ENCODE data around the gene OSBPL2.
A peak's percentile ranks its signal among the peaks of the same experiment; 100 is the strongest.

The OSBPL2 gene

DNA sequence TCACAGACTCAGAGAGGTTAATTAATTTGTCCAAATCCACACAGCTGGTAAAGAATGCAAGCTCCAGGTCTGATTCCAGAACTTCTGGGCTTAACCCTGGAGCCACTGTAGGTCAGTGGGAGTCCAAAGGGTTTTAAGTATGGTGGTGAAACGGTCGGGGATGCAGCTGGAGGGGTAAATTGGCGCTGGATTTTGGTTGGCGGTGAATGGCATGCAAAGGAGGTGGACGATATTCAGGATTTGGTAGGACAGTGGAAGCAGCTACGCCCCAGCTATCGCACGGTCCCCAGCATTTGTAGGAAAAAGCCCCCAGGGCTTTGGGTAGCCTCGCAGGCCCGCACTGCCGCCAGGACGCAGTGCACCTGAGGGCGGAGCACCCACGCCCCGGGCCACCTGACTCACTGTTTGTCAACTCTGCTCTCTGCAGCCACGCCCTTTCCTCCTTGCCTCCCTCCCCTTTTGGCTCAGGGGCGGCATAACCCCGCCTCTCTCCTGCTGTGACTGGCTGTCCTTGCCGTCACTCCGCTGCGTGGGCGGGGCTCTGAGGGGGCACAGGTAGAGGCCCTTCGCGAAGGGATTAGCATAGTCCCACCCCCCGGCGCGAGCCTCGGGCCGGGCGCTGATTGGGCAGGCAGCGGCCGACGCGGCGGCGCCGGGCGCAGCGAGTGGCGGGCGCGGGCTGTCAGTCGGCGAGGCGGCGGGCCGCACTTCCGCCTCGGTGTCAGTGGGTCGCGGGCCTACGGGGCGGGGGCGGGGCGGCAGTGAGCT, at the start of gene OSBPL2:
TSS of gene OSBPL2 (plus strand) at position 721 of the 768 bp plus-strand sequence. CDS start 17,664 bp downstream, outside the sequence.
- DNase-seq, result peak; percentile 98

DNA sequence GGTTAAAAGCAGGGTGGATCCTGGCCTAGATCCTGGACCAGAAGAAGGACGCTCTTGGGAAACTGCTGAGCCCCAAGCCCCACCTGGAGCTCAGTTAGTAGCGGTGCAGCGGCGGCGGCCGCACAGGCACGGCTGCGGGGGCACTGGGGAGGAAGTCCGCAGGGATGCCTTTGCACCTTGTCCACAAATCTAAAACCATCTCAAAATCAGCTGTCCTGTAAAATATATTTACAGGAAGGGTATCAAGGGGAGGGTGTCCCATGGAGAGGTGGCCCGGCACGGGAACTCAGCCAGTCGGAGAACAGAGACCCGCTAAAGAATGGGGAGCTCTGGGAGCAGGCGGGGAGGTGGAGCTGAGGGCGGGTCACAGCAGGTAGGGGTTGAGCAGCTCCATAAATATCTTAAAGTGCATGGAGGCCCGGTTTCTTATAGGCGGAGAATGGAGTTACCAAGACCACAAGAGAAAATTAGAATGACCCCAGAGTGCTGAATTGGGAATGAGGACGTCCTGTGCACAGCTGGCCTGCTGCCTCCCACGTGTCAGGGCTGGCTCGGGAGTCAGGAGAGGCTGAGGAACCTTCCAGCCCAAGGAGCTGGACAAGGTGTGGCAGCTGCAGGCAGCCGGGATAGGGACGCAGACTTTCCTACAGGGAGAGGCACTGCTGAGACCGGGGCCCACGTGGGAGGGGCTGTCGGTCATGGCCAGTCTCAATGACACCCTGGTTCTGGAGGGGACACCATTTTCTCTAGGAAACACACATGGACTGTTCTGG, 47.5 kb upstream of the OSBPL2 start:
- no peak for DNase-seq

DNA sequence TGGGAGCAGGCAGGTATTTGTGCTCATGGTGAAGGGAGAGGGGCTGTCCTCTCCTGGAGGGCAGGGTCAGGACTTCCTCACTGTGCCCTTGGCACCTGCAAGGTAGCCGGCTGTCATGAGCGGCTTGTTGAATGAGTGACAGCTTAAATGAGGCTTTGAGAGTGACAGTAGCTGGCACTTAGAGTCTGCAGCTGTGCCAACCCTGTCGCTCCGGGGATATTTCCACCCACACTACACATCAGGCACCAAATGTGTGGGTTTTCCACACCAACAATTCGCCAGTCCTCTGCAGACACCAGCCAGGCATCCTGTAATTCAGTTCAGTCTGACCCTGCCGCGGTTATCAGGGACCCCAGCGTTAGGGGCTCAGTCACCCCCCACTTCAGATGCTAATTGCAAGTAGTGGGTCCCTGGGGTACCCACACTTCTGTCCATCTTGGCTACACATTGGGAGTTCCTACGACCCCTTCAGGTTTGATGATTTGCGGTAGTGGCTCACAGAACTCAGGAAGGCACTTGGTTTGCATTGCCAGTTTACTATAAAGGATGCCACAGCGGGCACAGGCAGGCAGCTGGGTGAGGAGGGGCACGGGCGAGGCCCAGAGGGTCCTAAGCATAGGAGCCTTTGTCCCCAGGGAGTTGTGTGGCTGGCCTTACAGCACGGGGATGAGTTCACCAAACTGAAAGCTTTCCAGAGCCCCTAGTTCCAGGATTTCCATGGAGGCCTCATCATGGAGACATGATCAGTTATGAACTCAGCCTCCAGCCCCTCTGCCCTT, 46.4 kb upstream of the OSBPL2 start:
- DNase-seq, result no peak

DNA sequence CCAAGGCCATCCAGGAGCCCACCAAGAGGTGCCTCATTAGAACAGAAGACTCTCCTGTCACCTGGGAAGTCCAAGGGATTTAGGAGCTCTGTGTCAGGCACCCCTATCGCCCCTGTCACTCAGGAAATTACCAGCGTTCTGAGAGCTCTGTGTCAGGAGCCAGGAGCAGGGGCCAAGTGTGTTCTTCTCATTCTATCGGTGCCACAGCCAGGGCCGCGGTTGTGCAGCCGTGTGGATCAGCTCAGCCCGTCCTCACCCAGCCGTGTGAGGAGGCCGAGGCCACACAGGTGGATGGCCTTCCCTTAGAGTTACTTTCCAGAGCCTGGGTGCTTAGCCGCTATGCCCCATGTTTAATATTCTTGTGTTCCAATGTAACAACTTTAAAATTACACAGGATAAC, 45.7 kb upstream of the OSBPL2 start:
- DNase-seq, result no peak

DNA sequence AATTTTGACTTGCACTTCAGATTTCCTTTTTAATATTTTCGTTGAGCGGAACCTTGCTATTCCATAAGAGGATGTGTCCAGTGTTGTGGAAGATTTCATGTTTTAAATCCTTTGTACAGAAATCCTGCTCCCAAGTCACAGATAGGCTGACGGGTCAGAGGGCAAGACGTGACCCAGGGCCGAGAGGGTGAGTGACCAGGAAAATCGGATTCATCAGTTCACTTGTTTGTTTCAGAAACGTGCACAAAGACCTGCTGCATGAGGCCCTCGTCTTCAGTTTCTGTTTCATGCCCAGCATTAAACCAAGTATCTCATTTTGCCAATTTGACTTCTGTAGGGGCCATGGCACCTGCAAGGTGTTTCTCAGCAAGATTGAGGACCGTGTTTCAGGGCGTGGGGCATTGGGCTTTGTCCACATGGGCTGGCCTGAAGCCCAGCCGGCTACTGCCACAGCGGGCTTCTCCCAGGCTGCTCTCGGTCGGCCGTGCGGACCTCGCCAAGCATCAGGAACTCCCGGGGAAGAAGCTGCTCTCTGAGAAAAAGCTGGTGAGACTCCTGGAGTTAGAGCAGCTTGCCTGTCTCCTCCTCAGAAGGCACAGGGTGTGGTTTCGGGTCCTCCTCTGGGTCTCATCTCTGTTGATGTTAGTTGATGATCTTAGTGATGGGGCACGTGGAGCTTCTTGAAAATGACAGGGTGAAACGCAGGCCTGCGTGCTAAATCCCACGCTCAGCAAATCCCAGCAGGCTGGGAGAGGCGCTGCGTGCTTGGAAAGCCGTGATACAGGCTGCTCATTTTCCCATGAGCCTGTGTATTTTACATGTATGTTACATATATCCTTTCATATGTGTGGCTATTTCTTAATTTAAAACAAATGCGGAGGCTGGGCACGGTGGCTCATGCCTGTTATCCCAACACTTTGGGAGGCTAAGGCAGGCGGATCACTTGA, 45.0 kb upstream of the OSBPL2 start:
- no peak for DNase-seq

DNA sequence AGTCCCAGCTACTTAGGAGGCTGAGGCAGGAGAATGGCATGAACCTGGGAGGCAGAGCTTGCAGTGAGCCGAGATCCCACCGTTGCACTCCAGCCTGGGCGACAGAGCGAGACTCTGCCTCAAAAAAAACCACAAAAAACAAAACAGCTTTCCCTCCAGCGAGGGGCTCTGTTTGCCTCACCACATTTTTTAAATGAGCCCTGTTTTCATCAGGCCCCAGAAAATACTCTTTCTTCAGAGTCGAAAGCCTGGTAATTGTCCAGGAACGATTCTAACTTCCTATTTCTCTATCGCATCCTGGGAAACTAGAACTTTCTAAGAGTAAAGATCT, 43.3 kb upstream of the OSBPL2 start:
- DNase-seq, result no peak

DNA sequence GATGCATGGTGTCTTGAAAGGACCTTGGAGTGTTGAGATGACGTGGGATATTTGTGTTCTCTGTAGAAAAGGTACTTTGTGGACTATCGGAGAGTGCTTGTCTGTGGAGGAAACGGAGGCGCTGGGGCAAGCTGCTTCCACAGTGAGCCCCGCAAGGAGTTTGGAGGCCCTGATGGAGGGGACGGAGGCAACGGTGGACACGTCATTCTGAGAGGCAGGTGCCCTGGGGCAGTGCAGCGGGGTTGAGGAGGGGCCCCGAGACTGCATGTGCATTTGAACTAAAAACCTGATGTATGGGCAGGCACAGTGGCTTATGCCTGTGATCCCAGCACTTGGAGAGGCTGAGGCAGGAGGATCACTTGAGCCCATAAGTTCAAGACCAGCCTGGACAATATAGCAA, 42.6 kb upstream of the OSBPL2 start:
- DNase-seq, result no peak

DNA sequence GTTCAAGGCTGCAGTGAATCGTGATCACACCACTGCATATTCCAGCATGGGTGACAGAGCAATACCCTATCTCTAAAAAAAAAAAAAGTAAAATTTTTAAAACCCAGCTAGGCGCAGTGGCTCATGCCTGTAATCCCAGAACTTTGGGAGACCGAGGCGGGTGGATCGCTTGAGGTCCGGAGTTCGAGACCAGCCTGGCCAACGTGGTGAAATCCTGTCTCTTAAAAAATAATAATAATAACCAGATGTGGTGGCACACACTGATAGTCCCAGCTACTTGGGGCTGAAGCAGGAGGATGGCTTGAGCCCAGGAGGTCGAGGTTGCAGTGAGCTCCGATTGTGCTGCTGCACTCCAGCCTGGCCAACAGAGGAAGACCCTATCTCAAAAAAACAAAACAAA, 42.0 kb upstream of the OSBPL2 start:
- no peak for DNase-seq

DNA sequence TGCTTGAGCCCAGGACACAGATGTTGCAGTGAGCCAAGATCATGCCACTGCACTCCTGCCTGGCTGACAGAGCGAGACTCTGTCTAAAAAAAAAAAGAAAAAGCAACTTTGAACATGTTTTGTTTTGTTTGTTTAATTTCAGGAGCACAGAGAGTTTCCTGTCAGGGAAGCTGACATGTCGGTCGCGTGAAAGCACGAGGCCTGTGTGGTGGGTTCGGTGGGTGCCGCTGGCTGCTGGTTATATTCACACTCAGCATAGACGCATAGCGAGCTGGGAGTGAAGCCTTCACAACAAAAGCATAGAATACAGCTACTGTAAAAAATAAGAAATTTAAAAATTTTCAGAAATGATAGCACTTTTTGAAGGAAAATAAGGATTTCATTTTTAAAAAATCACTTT, 41.0 kb upstream of the OSBPL2 start:
- DNase-seq, result no peak

DNA sequence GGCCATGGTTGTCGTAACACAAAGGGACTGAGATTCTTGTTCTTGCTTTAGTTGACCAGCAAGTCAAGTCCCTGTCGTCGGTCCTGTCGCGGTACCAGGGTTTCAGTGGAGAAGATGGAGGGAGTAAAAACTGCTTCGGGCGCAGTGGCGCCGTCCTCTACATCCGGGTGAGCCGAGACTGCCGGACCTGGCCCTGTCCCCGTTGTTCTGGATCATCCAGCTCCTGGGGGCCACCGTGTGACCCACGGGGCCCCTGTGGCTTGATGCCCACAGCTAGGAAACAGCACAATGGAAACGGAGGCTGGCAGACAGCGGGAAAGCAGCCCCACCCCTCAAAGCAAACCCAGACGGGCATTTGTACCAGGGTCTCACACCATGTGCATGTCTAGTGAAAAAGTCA, 40.5 kb upstream of the OSBPL2 start:
- DNase-seq, result no peak

DNA sequence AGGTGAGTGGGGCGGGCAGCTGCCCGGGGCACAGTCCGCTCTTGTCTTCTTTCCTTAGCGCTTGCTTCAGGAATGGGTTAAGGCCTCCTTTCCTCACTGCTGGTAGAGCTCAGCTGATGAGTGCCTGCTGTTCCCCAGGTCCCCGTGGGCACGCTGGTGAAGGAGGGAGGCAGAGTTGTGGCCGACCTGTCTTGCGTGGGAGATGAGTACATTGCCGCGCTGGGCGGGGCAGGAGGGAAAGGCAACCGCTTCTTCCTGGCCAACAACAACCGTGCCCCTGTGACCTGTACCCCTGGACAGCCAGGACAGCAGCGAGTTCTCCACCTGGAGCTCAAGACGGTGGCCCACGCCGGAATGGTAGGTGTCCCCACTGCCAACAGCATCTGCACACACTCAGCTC, 39.8 kb upstream of the OSBPL2 start:
- DNase-seq, result no peak

DNA sequence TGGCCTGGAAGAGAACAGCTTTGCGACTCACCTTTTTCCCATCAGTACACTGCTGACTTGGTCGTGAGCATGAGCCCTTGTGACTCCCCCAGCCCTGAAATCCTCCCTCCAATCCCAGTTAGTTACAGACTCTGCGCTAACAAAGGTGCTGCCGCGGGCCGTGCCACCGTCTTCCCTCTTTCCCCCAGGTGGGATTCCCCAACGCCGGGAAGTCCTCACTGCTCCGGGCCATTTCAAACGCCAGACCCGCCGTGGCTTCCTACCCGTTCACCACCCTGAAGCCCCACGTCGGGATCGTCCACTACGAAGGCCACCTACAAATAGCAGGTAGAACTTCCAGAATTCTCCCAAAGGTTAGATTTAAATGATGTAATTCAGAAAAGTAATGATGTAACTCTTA, 39.4 kb upstream of the OSBPL2 start:
- no peak for DNase-seq

DNA sequence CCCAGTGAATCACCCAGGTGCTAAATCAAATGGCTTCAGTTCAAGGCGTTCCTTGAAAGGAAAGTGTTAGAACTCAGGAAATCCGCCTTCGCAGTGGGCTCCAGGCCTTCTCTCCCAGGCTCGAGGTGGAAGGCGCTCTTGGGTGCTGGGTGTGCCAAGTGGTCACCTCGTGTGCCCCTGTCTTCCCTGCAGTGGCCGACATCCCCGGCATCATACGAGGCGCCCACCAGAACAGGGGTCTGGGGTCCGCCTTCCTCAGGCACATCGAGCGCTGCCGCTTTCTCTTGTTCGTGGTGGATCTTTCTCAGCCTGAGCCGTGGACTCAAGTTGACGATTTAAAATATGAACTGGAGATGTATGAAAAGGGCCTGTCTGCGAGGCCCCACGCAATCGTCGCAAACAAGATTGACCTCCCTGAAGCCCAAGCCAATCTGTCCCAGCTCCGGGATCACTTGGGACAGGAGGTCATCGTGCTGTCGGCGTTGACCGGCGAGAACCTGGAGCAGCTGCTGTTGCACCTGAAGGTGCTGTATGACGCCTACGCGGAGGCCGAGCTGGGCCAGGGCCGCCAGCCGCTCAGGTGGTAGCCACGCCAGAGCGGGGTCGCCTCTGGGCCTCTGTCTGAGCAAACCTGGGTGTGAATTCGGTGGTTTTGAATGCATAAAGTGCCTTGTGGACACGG, 37.7 kb upstream of the OSBPL2 start:
- DNase-seq, result no peak

DNA sequence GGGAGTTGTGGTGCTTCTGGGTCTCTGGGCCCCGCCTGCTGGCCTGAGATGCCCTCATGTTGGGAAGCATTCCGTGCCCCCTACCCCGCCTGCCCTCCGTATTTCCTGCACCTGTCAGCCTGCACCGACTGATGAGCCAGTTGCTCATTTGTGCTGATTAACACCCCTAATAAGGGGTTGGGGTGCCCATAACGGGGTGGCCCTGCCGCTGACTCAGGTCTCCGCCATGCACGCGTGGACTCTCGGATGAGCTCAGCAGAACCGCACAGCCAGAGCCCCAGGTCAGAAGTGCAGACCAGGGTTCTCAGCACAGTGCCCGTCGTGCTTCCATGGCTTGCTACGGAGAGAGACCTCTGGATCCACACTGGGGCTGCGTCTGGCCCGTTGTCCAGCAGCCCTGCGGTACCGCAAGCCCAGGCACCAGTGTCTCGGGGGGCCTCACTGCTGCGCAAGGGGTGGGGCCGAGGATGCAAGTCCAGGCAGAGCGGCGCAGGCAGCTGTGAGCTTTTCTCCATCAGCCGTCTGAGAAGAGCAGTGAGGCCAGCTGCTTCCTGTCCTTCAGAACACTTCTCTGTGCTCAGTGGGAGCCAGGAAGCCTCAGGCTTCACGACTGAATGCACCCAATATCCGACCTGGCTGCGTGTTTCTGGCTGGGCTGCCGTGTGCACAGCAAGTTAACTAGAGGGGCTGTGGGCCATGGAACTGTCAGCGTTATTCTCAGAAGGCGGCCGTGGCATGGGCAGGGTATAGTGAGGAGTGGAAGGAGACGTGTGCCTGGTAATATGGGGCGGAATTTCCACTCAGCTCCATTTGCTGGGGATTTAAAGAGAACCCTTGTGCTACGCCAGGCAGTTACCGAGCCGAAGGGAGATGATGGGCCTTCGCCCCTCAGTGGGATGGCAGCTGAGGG, 36.9 kb upstream of the OSBPL2 start:
- DNase-seq, result no peak

DNA sequence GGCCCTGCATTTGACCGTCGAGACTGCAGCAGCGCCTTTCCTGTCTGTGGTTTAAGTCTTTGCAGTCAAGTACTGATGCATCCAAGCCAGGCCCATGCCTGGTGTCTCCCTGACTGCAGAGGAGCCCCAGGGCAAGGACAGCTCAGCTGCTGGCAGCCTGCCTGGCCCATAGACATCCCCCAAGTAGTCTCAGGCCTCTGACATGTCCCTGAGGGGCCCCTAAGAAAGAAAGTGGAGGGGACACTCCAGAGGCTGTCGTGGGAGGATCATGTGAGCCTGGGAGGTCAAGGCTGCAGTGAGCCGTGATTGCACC, 36.3 kb upstream of the OSBPL2 start:
- DNase-seq, result no peak

DNA sequence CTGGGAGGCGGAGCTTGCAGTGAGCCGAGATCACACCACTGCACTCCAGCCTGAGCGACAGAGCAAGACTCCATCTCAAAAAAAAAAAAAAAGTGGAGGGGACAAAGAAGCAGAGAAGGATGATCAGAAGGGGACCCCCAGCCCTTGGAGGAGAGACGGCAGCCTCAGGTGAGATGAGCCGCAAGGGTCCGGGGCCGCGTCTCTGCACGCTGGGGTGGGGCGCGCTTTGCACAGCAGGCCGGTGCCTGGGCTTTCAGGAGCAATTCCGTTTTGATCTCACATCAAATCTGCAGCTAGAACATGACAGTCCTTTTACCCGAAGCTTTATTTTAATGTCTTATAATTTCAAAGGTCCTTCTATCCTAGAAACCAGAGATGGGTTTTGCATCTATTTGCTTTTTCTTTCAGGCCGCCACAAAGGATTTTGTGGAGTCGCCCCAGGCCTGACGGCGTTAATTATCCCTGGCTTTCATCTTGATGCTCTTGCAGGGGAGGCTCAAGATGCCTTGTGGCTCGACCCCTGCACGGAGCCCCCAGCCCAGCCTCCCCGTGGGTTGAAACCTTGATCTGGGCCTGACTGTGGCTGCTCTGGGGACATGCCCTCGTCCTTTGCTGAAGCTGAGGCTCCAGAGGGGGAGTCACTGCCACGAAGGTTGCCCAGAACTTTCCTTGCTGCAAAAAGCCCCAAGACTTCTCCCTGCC, 35.5 kb upstream of the OSBPL2 start:
- no peak for DNase-seq

DNA sequence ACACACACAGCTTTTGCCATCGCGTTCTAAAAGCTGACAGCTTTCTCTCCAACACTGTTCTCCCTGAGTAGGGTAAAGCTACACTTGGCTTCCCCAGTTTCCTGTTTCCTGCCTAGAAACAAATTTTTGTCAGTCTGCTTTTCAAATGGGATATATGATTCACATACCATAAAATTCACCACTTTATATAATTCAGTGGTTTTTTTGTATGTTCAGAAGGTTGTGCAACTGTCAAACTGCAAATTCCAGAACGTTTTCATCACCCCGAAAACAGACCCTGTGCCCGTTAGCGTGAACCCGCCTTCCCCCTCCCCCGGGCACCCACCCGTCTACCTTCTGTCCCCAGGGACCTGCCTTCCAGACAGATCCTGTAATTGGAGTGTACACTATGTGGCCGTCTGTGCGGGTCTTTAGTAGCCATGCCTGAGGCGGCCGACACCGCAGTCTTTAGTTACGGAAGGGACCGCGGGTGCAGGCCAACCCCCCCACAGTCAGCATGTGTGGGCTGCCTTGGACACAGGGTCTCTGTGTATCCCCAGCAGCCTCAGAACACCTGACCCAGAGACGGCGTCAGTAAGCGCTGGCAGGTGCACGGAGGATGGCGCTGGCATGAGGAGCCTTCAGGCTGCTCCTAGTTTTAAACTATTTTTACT, 34.8 kb upstream of the OSBPL2 start:
- no peak for DNase-seq

DNA sequence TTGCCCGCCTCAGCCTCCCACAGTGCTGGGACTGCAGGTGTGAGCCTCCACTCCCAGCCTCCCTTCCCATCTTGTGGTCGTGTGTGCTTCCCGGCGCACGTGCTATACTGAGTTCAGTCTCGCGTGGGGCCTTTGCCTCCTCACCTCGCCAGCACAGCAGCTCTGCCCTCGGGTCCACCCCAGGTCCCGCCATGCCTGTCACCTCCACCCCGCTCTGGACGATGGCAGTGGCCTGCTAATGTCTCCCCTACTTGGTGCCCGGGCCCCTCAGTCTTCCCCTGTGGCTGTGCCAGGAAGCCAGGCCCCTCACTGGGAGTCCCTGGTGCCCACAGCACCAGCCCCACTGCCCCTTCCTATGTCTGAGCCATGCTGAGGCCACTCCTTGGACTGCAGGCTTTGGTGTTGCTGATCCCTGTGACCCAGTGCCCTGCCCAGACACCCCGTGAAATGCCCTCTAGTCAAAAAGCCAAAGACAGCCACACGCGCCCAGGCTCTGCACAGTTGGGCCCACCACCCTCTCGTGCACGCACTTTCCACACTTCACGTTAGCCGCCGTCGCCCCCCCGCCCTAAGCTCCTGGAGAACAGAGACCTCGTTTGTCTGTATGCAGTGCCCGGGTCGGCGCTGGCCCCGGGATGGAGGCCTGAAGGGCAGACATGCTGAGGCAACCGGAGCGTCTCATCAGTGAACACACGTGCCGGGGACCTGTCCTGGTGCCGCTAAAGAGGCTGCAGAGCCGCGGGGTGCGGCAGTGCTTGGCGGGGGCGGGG, 32.5 kb upstream of the OSBPL2 start:
- DNase-seq, result no peak

DNA sequence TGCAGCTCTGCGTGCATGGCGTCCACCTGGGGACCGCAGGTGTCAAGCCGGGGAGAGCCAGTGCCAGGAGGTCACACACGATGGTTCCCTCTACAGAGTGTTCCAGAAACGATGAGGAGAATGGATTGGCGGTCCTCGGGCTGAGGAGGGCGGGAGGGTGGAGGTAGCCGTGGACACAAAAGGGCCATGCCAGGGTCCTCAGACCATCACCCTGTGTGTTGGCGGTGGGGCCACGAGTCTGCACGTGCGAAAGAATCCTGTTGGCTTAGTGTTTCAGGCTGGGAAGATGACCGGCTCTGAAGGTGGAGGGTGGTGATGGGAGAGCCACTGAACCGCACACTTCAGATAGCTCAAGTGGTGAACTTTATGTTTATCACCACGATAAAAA, 31.9 kb upstream of the OSBPL2 start:
- DNase-seq, result no peak
